ENCODE data around the gene TTC7B. TPM values are rescaled to one million over a fixed set of nuclear protein-coding genes. Genes with fewer than 3 reads are reported as not detected.

TTC7B gene
- total RNA-seq, 1 experiment from 2014 or later = 70.6 TPM

GRCh38 chr14:90743826-90744225, 72.4 kb downstream of the TTC7B start:
- ChIA-PET POLR2A (no interaction called here), RAD21 (ENCODE audit: low non-redundant PET in 1 of 2, low total read pairs in 2 of 2, uncharacterized antibody in 2 of 2, unreplicated experiment in 2 of 2) (no interaction called here), CTCF (no interaction called here)
- no peak for ATAC-seq
- intact Hi-C loops (cut with micrococcal nuclease) = no loop called here
- no peaks in the 10 kb centered on the region for H3K27me3 ChIP-seq (ENCODE audit: insufficient read depth, low read length)
- H2AFZ ChIP-seq (ENCODE audit: low read depth, low read length, poor library complexity, severe bottlenecking) = no peak overlapping the region
- TF ChIP-seq MAX (IDR thresholded peaks at IDR 0.05) (no peak), EZH2phosphoT487 (IDR thresholded peaks at IDR 0.05; ENCODE audit: borderline replicate concordance) (no peak), SIN3A (IDR thresholded peaks at IDR 0.05; ENCODE audit: low read depth) (no peak), ATF3 (IDR thresholded peaks at IDR 0.05) (no peak), CBX3 (IDR thresholded peaks at IDR 0.05; ENCODE audit: low read depth) (no peak), EGR1 (IDR thresholded peaks at IDR 0.05; ENCODE audit: low read depth) (no peak), SP1 (IDR thresholded peaks at IDR 0.05; ENCODE audit: low read depth) (no peak), POLR2A (IDR thresholded peaks at IDR 0.05; ENCODE audit: borderline replicate concordance, extremely low read depth, insufficient read depth, insufficient read length) (no peak), ZFX (IDR thresholded peaks at IDR 0.05) (no peak), ZBTB33 (IDR thresholded peaks at IDR 0.05; ENCODE audit: extremely low read depth, insufficient replicate concordance, low read length) (no peak), FOSL1 (IDR thresholded peaks at IDR 0.05; ENCODE audit: low read depth) (no peak), ZNF274 (IDR thresholded peaks at IDR 0.05; ENCODE audit: low read depth, low read length) (no peak), CTCF (IDR thresholded peaks at IDR 0.05 in 2 of 3, conservative IDR thresholded peaks at IDR 0.05 in 1 of 3; ENCODE audit: borderline replicate concordance in 1 of 3, insufficient read depth in 1 of 3, low read depth in 2 of 3, low read length in 2 of 3) (no peak), ELF1 (IDR thresholded peaks at IDR 0.05; ENCODE audit: borderline replicate concordance, low read depth) (no peak), JUND (IDR thresholded peaks at IDR 0.05) (no peak), RAD21 (IDR thresholded peaks at IDR 0.05; ENCODE audit: low read depth) (no peak), REST (IDR thresholded peaks at IDR 0.05; ENCODE audit: low read depth) (no peak), SRF (IDR thresholded peaks at IDR 0.05; ENCODE audit: low read depth) (no peak)
- H3K4me2 ChIP-seq (ENCODE audit: low read length) = no peak overlapping the region
- 0 out of 2 replicates have a peak, but pooled peaks cover 2% of the 10 kb centered on the region for H3K79me2 ChIP-seq (ENCODE audit: insufficient read depth, low read length)
- no peak overlapping the region for H3K27ac ChIP-seq (ENCODE audit: low read depth, low read length)
- no peak for DNase-seq (ENCODE audit: low read depth, low spot score)
- H3K9me3 ChIP-seq (ENCODE audit: control insufficient read depth in 1 of 2, insufficient read depth in 1 of 2, low read depth in 1 of 2, low read length in 2 of 2) = no peaks in the 10 kb centered on the region
- H3K4me3 ChIP-seq (replicated peaks in 1 of 2; ENCODE audit: low read depth in 1 of 2, low read length in 2 of 2) = no peak overlapping the region
- BruUV-seq (replicated peaks) = no TSS peak
- H4K20me1 ChIP-seq (ENCODE audit: insufficient read depth) = no peaks in the 10 kb centered on the region
- H3K9ac ChIP-seq (ENCODE audit: low read length) = no peak overlapping the region
- H3K9me2 ChIP-seq (ENCODE audit: insufficient read depth) = no peaks in the 10 kb centered on the region
- H3K4me1 ChIP-seq (ENCODE audit: control insufficient read depth in 1 of 2, insufficient read depth in 2 of 2, low read length in 2 of 2) = no peaks in the 10 kb centered on the region
- H3K36me3 ChIP-seq (ENCODE audit: control insufficient read depth in 1 of 2, insufficient read depth in 2 of 2, low read length in 2 of 2) = 0 out of 4 replicates have a peak, but pooled peaks cover 0 to 3% of the 10 kb centered on the region in 2 experiments
